Stomach (tissue), 9 donors: ENCODE data around the gene NRXN2. TPM values are rescaled to one million over a fixed set of nuclear protein-coding genes. Genes with fewer than 3 reads are reported as not detected.

Experiments used
- DNase-seq, 2 donors: peaks; one replicate each; pipeline versions ENCODE4 v3.0.0 to v3.0.0-alpha.2; 2013 to 2019
- H3K27ac ChIP-seq, 5 donors: fragments of 200-600 bp in 4 of 5; sonication (generic) in 4 of 5; one replicate each; pipeline ENCODE4 v1.5.1; 2013 to 2019; ENCODE audit warnings: mild to moderate bottlenecking in 1 of 5, moderate library complexity in 1 of 5
- H3K27me3 ChIP-seq, 3 donors: fragments of 200-600 bp; sonication (generic); one replicate each; pipeline ENCODE4 v1.5.1; 2017 to 2019; ENCODE audit warnings: mixed run types in 1 of 3
- H3K36me3 ChIP-seq, 4 donors: fragments of 200-600 bp; sonication (generic); 1 replicate in 3 of 4; 2 replicates in 1 of 4; pipeline ENCODE4 v1.5.1; 2016 to 2019
- H3K4me1 ChIP-seq, 4 donors: fragments of 200-600 bp; sonication (generic); one replicate each; pipeline ENCODE4 v1.5.1; 2016 to 2019
- H3K4me3 ChIP-seq, 4 donors: fragments of 200-600 bp; sonication (generic) in 3 of 4; one replicate each; pipeline ENCODE4 v1.5.1; 2016 to 2019; ENCODE audit warnings: mild to moderate bottlenecking in 1 of 4
- H3K9me3 ChIP-seq, 4 donors: fragments of 200-600 bp; sonication (generic); one replicate each; pipeline ENCODE4 v1.5.1; 2016 to 2019
- CTCF ChIP-seq, 7 experiments: fragments of 450-650 bp in 4 of 7; fragments of 200-600 bp in 3 of 7; sonication (generic) in 3 of 7; IDR thresholded peaks; one replicate each; pipeline ENCODE4 v1.5.1; 2016 to 2019; ENCODE audit warnings: antibody characterized with exemption in 7 of 7, control low read depth in 2 of 7, mild to moderate bottlenecking in 1 of 7
- EP300 ChIP-seq: sonication (generic); formaldehyde crosslinking; IDR thresholded peaks from one replicate; pipeline ENCODE4 v1.6.1; 2017; ENCODE audit warnings: antibody characterized with exemption
- POLR2A ChIP-seq, 4 donors: fragments of 450-650 bp; IDR thresholded peaks; one replicate each; pipeline ENCODE4 v1.6.1; 2016; ENCODE audit warnings: antibody characterized with exemption in 4 of 4, control low read depth in 2 of 4, mild to moderate bottlenecking in 1 of 4, moderate library complexity in 1 of 4
- POLR2AphosphoS5 ChIP-seq, 3 donors: sonication (generic); formaldehyde crosslinking; IDR thresholded peaks; one replicate each; pipeline ENCODE4 v1.6.1; 2016; ENCODE audit warnings: antibody characterized with exemption in 3 of 3
- WGBS, 5 donors: extraction: QIAGEN DNeasy Blood & Tissue Kit in 3 of 5; methylation state at CpG; one replicate each; pipeline versions ENCODE4 v1.1.5 to v1.1.7; 2013 to 2018; 5-methylcytosine and 5-hydroxymethylcytosine counted together
- intact Hi-C: fragments of 100-400 bp; cut with DNase I; formaldehyde crosslinking; loops from one replicate; pipeline ENCODE4 v1.15.1; 2023; ENCODE audit warnings: low total_unique reads
- polyA plus RNA-seq, 3 donors: library from polyadenylated mRNA; stranded (reverse); fragments of 200-250 nt; gene quantifications; one replicate each; pipeline ENCODE4 v1.2.3, GENCODE V29; 2013
- total RNA-seq, 5 donors: library from RNA; depleted of rRNA; stranded (reverse); fragments of >200 nt; gene quantifications; one replicate each; pipeline versions ENCODE4 v1.1.0 to v1.2.3, GENCODE V29; 2014 to 2016
- donor health status: healthy with polysubstance abuse.
- donor health status: Bipolar disorder and iron deficiency.
- donor health status: healthy.

Gene NRXN2
- total and polyA plus RNA-seq, 8 donors = 0.14 to 16.9 (median 1.2) TPM; not detected in 4

GRCh38 chr11:64744544-64745188, 21.7 kb upstream of the NRXN2 start:
- H3K27ac ChIP-seq = peak overlapping the region; percentile 81 to 93 (median 91)
- peaks cover 0 to 58% (median 50%) of the 10 kb centered on the region in 3 donors for H3K27me3 ChIP-seq
- peak overlapping the region; percentile 56 to 66 (median 59) for H3K4me3 ChIP-seq

DNA sequence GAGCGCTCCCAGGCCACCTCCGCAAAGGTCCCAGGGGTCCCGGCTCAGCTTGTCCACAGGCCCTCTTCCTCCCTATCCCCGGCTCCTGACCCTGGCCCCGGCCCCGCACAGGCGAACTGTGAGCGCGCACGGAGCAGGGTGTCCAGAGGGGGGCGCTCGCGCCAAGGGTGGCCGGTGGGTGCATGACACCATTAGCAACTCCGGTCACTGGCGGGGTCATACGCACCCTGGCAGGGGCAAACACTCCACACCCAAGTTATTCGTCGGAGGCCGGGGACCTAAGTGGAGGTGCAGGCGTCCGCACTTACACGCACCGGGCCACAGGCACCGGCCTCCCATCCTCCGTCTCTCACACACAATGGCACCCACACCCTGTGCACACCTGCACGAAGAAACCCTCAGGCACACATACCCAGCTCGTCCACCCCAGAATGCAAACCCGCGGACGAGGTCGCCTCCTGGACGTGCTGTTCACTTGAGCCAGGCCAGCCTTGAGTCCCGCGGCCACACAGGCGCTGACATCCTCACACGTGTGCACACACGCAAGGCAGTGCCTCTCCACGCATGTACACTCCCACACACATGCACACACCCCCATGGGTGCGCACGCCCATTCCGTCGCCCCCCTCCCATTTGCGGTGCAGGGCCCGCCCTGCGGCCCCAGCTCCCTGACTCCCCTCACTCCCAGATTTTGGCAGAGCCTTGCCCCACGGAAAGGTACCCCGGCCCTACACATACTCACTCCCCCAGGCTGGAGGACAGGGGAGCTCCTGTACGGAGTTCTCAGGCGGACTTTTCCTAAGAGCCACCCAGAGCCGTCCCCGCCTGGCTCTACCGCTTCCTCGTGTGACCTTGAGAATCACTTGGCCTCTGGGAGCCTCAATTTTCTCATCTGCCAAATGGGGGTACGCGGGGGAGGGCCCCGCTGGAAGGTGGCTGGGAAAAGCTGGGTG, 20.9 kb upstream of the NRXN2 start, which contains the start of gene RASGRP2:
Gene RASGRP2, minus strand, starts transcription at position 552 of the 953 bp plus-strand sequence. CDS start 1,276 bp downstream, outside the sequence.
- Histone ChIP-seq H3K36me3 (peaks cover 0 to 14% (median 6%) of the 10 kb centered on the region in 4 donors), H3K4me3 (peak within 1 kb of the TSS; percentile 56 to 66 (median 59)), H3K27me3 (peaks cover 0 to 58% (median 50%) of the 10 kb centered on the region in 3 donors), H3K27ac (peak within 1 kb of the TSS; percentile 81 to 93 (median 91)), H3K9me3 (no peaks in the 10 kb centered on the region), H3K4me1 (peaks cover 43 to 57% (median 51%) of the 10 kb centered on the region in 4 donors)
- TF ChIP-seq POLR2AphosphoS5 (IDR thresholded peaks at IDR 0.05) (peak in 1 of 3 donors; percentile 61), CTCF (IDR thresholded peaks at IDR 0.05) (peak in 5 of 7 experiments; percentile 17 to 56 (median 46)), EP300 (no peak), POLR2A (IDR thresholded peaks at IDR 0.05) (no peak)
- intact Hi-C loops = no loop called here
- peak; percentile 74 to 81 for DNase-seq
- 1 to 4% (median 2%) methylated on average over 42 to 57 of the region's 57 CpGs for WGBS, 5 donors

More at GRCh38 chr11:64744544-64745188, 21.7 kb upstream of the NRXN2 start:
- peak in 1 of 2 donors; percentile 65 for DNase-seq
- WGBS, 5 donors = 0 to 1% (median 0%) methylated on average over 13 to 85 of the region's 89 CpGs; no CpG with 5 or more reads in 1 of the 5 donors
- Histone ChIP-seq H3K9me3 (no peaks in the 10 kb centered on the region), H3K4me1 (peaks cover 43 to 57% (median 51%) of the 10 kb centered on the region in 4 donors), H3K36me3 (peaks cover 0 to 7% (median 2%) of the 10 kb centered on the region in 4 donors)
- intact Hi-C loops = no loop called here
- TF ChIP-seq EP300 (no peak), POLR2A (IDR thresholded peaks at IDR 0.05) (no peak), CTCF (IDR thresholded peaks at IDR 0.05) (no peak), POLR2AphosphoS5 (IDR thresholded peaks at IDR 0.05) (no peak)

DNA sequence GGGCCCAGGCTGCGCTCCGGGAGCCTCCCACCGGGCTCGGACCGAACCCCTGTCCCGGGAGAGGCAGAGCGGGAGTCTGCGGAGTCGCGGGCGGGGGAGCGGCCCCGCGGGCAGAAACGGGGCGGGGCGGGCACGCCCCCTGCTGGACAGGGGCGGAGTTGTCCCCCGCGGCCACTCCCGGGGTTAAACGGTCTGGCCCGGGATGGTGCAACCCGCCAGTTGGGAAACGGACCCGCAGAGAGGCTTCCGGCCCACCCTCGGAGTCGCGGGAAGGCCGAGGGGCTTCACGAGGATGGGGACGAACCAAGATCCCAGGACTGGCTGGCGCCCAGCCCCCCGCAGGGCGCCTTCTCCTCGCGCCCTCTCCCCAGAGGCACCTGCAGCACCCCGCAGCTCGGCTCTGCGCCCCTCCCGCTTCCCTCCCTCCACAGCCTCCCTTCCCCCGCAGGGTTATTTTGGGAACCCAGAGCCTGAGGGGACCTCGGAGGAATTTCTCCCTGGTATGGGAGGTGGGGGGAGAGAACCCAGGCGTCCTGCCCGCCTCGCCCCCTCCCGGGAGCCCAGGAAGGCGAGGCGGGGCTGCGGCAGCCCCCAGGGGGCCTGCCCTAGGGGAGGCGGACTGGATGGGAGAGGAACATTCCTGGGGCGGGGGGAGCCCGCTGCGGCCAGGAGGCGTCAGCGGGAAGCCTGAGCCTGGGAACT, 20.0 kb upstream of the NRXN2 start:
- peaks cover 43 to 57% (median 51%) of the 10 kb centered on the region in 4 donors for H3K4me1 ChIP-seq
- TF ChIP-seq CTCF (IDR thresholded peaks at IDR 0.05) (peak in 5 of 7 experiments; percentile 54 to 92 (median 82)), POLR2A (IDR thresholded peaks at IDR 0.05) (no peak), POLR2AphosphoS5 (IDR thresholded peaks at IDR 0.05) (no peak), EP300 (no peak)
- peak overlapping the region; percentile 32 to 93 (median 91) for H3K27ac ChIP-seq
- intact Hi-C loops = no loop called here
- 0 to 1% (median 1%) methylated on average over 7 to 58 of the region's 58 CpGs for WGBS, 5 donors
- peaks cover 0 to 17% (median 9%) of the 10 kb centered on the region in 4 donors for H3K36me3 ChIP-seq
- no peaks in the 10 kb centered on the region for H3K9me3 ChIP-seq
- peaks cover 0 to 58% (median 50%) of the 10 kb centered on the region in 3 donors for H3K27me3 ChIP-seq
- DNase-seq = peak; percentile 79 to 81
- peak overlapping the region; percentile 56 to 66 (median 59) for H3K4me3 ChIP-seq
